ENCODE data around the gene PKD1. TPM values are rescaled to one million over a fixed set of nuclear protein-coding genes. Genes with fewer than 3 reads are reported as not detected.

The PKD1 gene
- total RNA-seq, 4 donors from 2014 or later, result 181 to 492 (median 352) TPM

DNA sequence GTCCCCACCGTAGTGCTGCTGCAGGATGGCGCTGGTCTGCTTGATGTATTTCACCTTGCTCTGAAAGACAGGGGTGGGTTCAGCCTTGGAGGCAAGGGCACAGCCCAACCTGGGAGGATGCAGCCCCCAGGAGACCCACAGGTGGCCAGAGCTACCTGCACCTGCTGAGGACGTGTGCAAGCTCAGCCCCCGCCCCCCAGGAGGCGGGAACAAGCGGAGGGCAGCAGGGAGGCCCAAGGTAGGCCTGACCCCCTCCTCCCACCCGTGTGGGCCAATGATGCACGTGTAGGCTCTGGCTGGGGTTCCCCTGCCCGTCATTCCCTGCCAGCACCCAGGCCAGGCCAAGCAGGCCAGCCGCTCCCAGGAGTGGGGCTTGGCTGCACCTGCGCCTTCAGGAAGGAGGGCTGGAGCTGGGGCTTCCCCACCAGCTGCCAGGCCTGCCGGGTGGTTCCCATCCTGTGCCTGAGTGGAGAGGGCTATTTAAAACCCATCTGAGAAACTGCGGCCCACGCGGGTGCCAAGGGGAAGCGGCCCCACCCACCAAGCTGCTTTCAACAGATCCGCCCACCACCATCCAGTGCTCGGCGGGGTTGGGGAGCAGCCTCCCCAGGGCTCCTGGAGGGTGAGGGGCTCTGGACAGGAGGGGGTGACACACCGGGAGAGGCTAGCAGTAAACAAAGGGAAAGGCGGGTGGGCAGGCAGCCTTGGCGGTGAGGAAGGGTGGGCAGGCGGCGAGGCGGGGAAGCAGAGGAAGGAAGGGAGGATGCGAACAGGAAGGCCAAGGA lies 91.8 kb downstream of the PKD1 start:
- Histone ChIP-seq H3K36me3 (peaks cover 0 to 24% of the 10 kb centered on the region in 2 donors), H3K27me3 (no peaks in the 10 kb centered on the region), H3K4me1 (peaks cover 0 to 85% (median 48%) of the 10 kb centered on the region in 3 donors), H3K4me3 (peak overlapping the region in 1 of 2 donors; percentile 4), H3K9me3 (no peaks in the 10 kb centered on the region), H3K27ac (peak overlapping the region in 3 of 4 donors; percentile 32 to 49 (median 35))
- TF ChIP-seq POLR2AphosphoS5 (IDR thresholded peaks at IDR 0.05) (no peak), CTCF (IDR thresholded peaks at IDR 0.05) (no peak), EP300 (IDR thresholded peaks at IDR 0.05) (no peak), POLR2A (IDR thresholded peaks at IDR 0.05) (no peak)
- WGBS, 2 donors (ENCODE audit: low coverage in 1 of 2), result 66% methylated on average over 2 of the region's 26 CpGs; no CpG with 5 or more reads in 1 of the 2 donors
- ATAC-seq, result peak; percentile 2

GRCh38 chr16:2042986-2043666 lies 92.6 kb downstream of the PKD1 start:
- H3K4me1 ChIP-seq, result peaks cover 0 to 86% (median 50%) of the 10 kb centered on the region in 3 donors
- no peak for ATAC-seq

GRCh38 chr16:2042171-2042985 lies 93.3 kb downstream of the PKD1 start:
- Histone ChIP-seq H3K9me3 (no peaks in the 10 kb centered on the region), H3K27ac (peak overlapping the region in 2 of 4 donors; percentile 1 to 56), H3K4me3 (no peak overlapping the region), H3K36me3 (peaks cover 0 to 38% of the 10 kb centered on the region in 2 donors), H3K27me3 (no peaks in the 10 kb centered on the region), H3K4me1 (peaks cover 0 to 92% (median 57%) of the 10 kb centered on the region in 3 donors)
- ATAC-seq, result no peak
- WGBS, 2 donors (ENCODE audit: low coverage in 1 of 2), result 53% methylated on average over 3 of the region's 22 CpGs; no CpG with 5 or more reads in 1 of the 2 donors
- TF ChIP-seq POLR2AphosphoS5 (IDR thresholded peaks at IDR 0.05) (no peak), POLR2A (IDR thresholded peaks at IDR 0.05) (no peak), CTCF (IDR thresholded peaks at IDR 0.05) (no peak), EP300 (IDR thresholded peaks at IDR 0.05) (no peak)

More at GRCh38 chr16:2042986-2043666, 92.6 kb downstream of the PKD1 start:
- Histone ChIP-seq H3K27ac (peak overlapping the region in 2 of 4 donors; percentile 32 to 35), H3K36me3 (peaks cover 0 to 30% of the 10 kb centered on the region in 2 donors), H3K4me3 (no peak overlapping the region), H3K27me3 (no peaks in the 10 kb centered on the region), H3K9me3 (no peaks in the 10 kb centered on the region)
- WGBS, 2 donors (ENCODE audit: low coverage in 1 of 2), result 70% methylated on average over 2 of the region's 11 CpGs; no CpG with 5 or more reads in 1 of the 2 donors
- TF ChIP-seq POLR2A (IDR thresholded peaks at IDR 0.05), result no peak
- TF ChIP-seq EP300 (IDR thresholded peaks at IDR 0.05), result no peak
- TF ChIP-seq CTCF (IDR thresholded peaks at IDR 0.05), result no peak
- no peak for TF ChIP-seq POLR2AphosphoS5 (IDR thresholded peaks at IDR 0.05)

DNA sequence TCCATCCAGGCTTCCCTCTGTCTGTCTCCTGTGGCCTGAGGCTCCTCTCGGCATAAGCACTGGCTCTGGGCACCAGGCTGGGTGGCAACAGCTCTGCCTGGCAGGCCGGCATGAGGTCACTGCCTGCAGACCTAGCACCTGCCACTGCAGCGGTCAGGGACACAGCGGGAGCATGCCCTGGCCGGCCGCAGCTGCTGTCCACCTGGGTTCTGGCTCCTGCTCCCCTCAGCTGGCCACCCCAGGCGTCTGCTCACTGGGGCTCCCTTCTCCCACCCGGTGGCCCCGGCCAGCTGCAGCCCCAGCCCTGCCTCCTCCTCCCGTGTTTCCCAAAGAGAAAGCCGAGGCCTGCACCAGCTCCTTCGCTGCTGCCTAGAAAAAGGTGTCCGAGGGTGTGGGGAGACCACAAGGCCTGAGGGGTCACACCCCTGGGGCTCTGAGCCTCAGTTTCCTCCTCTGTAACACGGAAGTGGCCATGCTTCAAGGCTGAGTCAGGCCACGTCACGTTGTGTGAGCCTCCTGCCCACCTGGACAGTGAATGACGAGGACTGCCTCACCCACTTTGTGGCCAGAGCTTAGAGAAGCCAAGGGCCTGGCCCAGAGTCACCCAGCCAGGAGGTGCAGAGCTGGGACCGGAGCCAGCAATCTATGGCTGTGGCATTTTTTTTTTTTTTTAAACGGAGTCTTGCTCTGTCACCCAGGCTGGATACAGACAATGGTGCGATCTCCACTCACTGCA lies 94.7 kb downstream of the PKD1 start:
- 59 to 72% methylated on average over 4 to 6 of the region's 20 CpGs for WGBS, 2 donors (ENCODE audit: low coverage in 1 of 2)
- Histone ChIP-seq H3K9me3 (no peaks in the 10 kb centered on the region), H3K4me1 (peaks cover 0 to 92% (median 61%) of the 10 kb centered on the region in 3 donors), H3K36me3 (peaks cover 0 to 44% of the 10 kb centered on the region in 2 donors), H3K27ac (peak overlapping the region in 3 of 4 donors; percentile 90 to 92 (median 92)), H3K27me3 (no peaks in the 10 kb centered on the region), H3K4me3 (no peak overlapping the region)
- TF ChIP-seq EP300 (IDR thresholded peaks at IDR 0.05), result no peak
- TF ChIP-seq POLR2AphosphoS5 (IDR thresholded peaks at IDR 0.05), result no peak
- no peak for TF ChIP-seq POLR2A (IDR thresholded peaks at IDR 0.05)
- TF ChIP-seq CTCF (IDR thresholded peaks at IDR 0.05), result no peak
- ATAC-seq, result no peak
